Measurements from ENCODE around the gene YPEL2. TPM values are rescaled to one million over a fixed set of nuclear protein-coding genes. Genes with fewer than 3 reads are reported as not detected.

YPEL2 gene
- polyA plus RNA-seq, 2 of the 4 experiments (the other 2 are of a cell fraction) = 5.4 to 8.2 TPM

DNA sequence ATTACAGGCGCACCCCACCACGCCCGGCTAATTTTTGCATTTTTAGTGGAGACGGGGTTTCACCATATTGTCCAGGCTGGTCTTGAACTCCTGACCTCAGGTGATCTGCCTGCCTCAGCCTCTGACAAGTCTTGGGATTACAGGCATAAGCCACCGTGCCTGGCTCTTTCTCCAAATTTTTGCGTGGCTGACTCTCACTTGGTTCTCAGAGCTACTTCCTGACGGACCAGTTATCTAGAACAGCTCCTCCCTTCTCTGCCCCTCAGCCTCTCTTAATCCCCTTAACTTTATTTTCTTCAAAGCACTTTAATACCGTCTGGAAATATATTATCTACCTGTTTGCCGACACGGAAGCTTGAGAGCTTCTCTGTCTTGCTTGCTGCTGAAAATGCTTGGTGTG is 4.2 kb downstream of the YPEL2 start:
- Histone ChIP-seq H3K4me3 (no peak overlapping the region), H3K4me1 (peaks cover 7% of the 10 kb centered on the region; the same call in 1 of the 3 replicates), H3K27ac (no peak overlapping the region), H3K9me3 (no peaks in the 10 kb centered on the region), H3K4me2 (no peak overlapping the region)
- no peak for FAIRE-seq
- 88% methylated on average over 10 of the region's 10 CpGs for WGBS (ENCODE audit: missing lambda C conversion rate)
- POLR2A ChIA-PET = no interaction called here
- no peak for DNase-seq (ENCODE audit: low read depth in 1 of 2, low spot score in 1 of 2)
- TF ChIP-seq RAD21 (conservative IDR thresholded peaks at IDR 0.05 in 1 of 2, IDR thresholded peaks at IDR 0.05 in 1 of 2) (no peak), PHF8 (IDR thresholded peaks at IDR 0.05; ENCODE audit: borderline replicate concordance, low read depth) (no peak), RARB (CRISPR knock-in tag; IDR thresholded peaks at IDR 0.05) (no peak)
- CTCF ChIA-PET = interaction anchor here (1.1 to 6.0 kb wide), 7 partner anchors 11 to 107 kb away, joined by 3 to 46 read pairs (median 5); no protein-coding TSS in a partner anchor
- no peak for ATAC-seq

- CTCF ChIA-PET = interaction anchor here (0.9 to 3.4 kb wide), 6 partner anchors 8 to 71 kb away, joined by 3 to 21 read pairs (median 4); no protein-coding TSS in a partner anchor
- no peak for DNase-seq (ENCODE audit: low read depth in 1 of 2, low spot score in 1 of 2)
- no peak for FAIRE-seq
- Histone ChIP-seq H3K4me2 (no peak overlapping the region), H3K4me1 (peaks cover 3% of the 10 kb centered on the region; the same call in 1 of the 3 replicates), H3K9me3 (no peaks in the 10 kb centered on the region), H3K4me3 (no peak overlapping the region), H3K27ac (no peak overlapping the region)
- 68% methylated on average over 5 of the region's 5 CpGs for WGBS (ENCODE audit: missing lambda C conversion rate)
- POLR2A ChIA-PET = no interaction called here
- TF ChIP-seq HOXB5 (CRISPR knock-in tag; IDR thresholded peaks at IDR 0.05) (no peak), ZSCAN20 (CRISPR knock-in tag; IDR thresholded peaks at IDR 0.05) (no peak), HOXA7 (CRISPR knock-in tag; IDR thresholded peaks at IDR 0.05) (no peak), NPAS2 (CRISPR knock-in tag; IDR thresholded peaks at IDR 0.05; ENCODE audit: borderline replicate concordance) (no peak), JUNB (IDR thresholded peaks at IDR 0.05) (no peak), E2F6 (IDR thresholded peaks at IDR 0.05; ENCODE audit: borderline replicate concordance, low read depth) (no peak), RNF2 (IDR thresholded peaks at IDR 0.05; ENCODE audit: borderline replicate concordance, low read depth) (no peak), HDAC2 (IDR thresholded peaks at IDR 0.05) (no peak), EP300 (IDR thresholded peaks at IDR 0.05) (no peak), CEBPB (IDR thresholded peaks at IDR 0.05) (no peak), CHD2 (IDR thresholded peaks at IDR 0.05; ENCODE audit: low read length, partially characterized antibody) (no peak), SMC3 (IDR thresholded peaks at IDR 0.05) (no peak), MAZ (IDR thresholded peaks at IDR 0.05; ENCODE audit: borderline replicate concordance, low read depth, low read length) (no peak), ZFP36 (IDR thresholded peaks at IDR 0.05; ENCODE audit: borderline replicate concordance, partially characterized antibody) (no peak)
- TF ChIP-seq, protein P1, sequence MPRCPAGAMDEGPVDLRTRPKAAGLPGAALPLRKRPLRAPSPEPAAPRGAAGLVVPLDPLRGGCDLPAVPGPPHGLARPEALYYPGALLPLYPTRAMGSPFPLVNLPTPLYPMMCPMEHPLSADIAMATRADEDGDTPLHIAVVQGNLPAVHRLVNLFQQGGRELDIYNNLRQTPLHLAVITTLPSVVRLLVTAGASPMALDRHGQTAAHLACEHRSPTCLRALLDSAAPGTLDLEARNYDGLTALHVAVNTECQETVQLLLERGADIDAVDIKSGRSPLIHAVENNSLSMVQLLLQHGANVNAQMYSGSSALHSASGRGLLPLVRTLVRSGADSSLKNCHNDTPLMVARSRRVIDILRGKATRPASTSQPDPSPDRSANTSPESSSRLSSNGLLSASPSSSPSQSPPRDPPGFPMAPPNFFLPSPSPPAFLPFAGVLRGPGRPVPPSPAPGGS (IDR thresholded peaks at IDR 0.05) = no peak
- TF ChIP-seq, protein P2, sequence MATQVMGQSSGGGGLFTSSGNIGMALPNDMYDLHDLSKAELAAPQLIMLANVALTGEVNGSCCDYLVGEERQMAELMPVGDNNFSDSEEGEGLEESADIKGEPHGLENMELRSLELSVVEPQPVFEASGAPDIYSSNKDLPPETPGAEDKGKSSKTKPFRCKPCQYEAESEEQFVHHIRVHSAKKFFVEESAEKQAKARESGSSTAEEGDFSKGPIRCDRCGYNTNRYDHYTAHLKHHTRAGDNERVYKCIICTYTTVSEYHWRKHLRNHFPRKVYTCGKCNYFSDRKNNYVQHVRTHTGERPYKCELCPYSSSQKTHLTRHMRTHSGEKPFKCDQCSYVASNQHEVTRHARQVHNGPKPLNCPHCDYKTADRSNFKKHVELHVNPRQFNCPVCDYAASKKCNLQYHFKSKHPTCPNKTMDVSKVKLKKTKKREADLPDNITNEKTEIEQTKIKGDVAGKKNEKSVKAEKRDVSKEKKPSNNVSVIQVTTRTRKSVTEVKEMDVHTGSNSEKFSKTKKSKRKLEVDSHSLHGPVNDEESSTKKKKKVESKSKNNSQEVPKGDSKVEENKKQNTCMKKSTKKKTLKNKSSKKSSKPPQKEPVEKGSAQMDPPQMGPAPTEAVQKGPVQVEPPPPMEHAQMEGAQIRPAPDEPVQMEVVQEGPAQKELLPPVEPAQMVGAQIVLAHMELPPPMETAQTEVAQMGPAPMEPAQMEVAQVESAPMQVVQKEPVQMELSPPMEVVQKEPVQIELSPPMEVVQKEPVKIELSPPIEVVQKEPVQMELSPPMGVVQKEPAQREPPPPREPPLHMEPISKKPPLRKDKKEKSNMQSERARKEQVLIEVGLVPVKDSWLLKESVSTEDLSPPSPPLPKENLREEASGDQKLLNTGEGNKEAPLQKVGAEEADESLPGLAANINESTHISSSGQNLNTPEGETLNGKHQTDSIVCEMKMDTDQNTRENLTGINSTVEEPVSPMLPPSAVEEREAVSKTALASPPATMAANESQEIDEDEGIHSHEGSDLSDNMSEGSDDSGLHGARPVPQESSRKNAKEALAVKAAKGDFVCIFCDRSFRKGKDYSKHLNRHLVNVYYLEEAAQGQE (IDR thresholded peaks at IDR 0.05) = no peak
- ATAC-seq = no peak
Observed at GRCh38 chr17:59337741-59338299, 6.4 kb downstream of the YPEL2 start.

Data from A549 (cell line).